ENCODE data around the gene CD226.
"Not testable (repeated sequence)": the region's sequence is repeated elsewhere in the genome, so short reads cannot be mapped to it uniquely, and the experiment has no call there.

GRCh38 chr18:69975294-69975693 is 27.6 kb upstream of the CD226 start:
- TF ChIP-seq ESRRA (IDR thresholded peaks at IDR 0.05; ENCODE audit: low read length); ASH2L (IDR thresholded peaks at IDR 0.05; ENCODE audit: borderline replicate concordance, low read depth); NRF1 (conservative IDR thresholded peaks at IDR 0.05; ENCODE audit: low read depth, low read length); MTA3 (IDR thresholded peaks at IDR 0.05; ENCODE audit: borderline replicate concordance, low read length); POLR2A (IDR thresholded peaks at IDR 0.05; ENCODE audit: low read depth, low read length); EP300 (IDR thresholded peaks at IDR 0.05; ENCODE audit: borderline replicate concordance in 1 of 2, control insufficient read depth in 1 of 2, low read depth in 2 of 2, low read length in 2 of 2); CTCF (IDR thresholded peaks at IDR 0.05 in 2 of 3, conservative IDR thresholded peaks at IDR 0.05 in 1 of 3; ENCODE audit: control insufficient read depth in 2 of 3, extremely low read depth in 1 of 3, insufficient read depth in 1 of 3, low read depth in 3 of 3, low read length in 3 of 3); RELA (IDR thresholded peaks at IDR 0.05; ENCODE audit: borderline replicate concordance, partially characterized antibody); DPF2 (IDR thresholded peaks at IDR 0.05); EZH2 (IDR thresholded peaks at IDR 0.05; ENCODE audit: borderline replicate concordance, control insufficient read depth, low read depth, low read length): not testable (repeated sequence)
- TF ChIP-seq, protein P1, sequence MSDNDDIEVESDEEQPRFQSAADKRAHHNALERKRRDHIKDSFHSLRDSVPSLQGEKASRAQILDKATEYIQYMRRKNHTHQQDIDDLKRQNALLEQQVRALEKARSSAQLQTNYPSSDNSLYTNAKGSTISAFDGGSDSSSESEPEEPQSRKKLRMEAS (IDR thresholded peaks at IDR 0.05; ENCODE audit: low read depth, low read length) = not testable (repeated sequence)
- TF ChIP-seq, protein P2, sequence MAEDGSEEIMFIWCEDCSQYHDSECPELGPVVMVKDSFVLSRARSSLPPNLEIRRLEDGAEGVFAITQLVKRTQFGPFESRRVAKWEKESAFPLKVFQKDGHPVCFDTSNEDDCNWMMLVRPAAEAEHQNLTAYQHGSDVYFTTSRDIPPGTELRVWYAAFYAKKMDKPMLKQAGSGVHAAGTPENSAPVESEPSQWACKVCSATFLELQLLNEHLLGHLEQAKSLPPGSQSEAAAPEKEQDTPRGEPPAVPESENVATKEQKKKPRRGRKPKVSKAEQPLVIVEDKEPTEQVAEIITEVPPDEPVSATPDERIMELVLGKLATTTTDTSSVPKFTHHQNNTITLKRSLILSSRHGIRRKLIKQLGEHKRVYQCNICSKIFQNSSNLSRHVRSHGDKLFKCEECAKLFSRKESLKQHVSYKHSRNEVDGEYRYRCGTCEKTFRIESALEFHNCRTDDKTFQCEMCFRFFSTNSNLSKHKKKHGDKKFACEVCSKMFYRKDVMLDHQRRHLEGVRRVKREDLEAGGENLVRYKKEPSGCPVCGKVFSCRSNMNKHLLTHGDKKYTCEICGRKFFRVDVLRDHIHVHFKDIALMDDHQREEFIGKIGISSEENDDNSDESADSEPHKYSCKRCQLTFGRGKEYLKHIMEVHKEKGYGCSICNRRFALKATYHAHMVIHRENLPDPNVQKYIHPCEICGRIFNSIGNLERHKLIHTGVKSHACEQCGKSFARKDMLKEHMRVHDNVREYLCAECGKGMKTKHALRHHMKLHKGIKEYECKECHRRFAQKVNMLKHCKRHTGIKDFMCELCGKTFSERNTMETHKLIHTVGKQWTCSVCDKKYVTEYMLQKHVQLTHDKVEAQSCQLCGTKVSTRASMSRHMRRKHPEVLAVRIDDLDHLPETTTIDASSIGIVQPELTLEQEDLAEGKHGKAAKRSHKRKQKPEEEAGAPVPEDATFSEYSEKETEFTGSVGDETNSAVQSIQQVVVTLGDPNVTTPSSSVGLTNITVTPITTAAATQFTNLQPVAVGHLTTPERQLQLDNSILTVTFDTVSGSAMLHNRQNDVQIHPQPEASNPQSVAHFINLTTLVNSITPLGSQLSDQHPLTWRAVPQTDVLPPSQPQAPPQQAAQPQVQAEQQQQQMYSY (CRISPR knock-in tag; IDR thresholded peaks at IDR 0.05) = not testable (repeated sequence)
